ENCODE results near the gene MAP4.

The MAP4 gene

GRCh38 chr3:47974974-47975470 lies 41.2 kb downstream of the MAP4 start:
- FAIRE-seq (no peak), DNase-seq (ENCODE audit: low spot score) (no peak)

GRCh38 chr3:47971081-47971480 lies 45.1 kb downstream of the MAP4 start:
- DNase-seq (ENCODE audit: low spot score) (no peak), FAIRE-seq (no peak)

- FAIRE-seq: no peak
- no peak for DNase-seq (ENCODE audit: low spot score)
These were observed 51.5 kb downstream of the MAP4 start for GRCh38 chr3:47964740-47965139.

GRCh38 chr3:47961815-47962606 lies 54.2 kb downstream of the MAP4 start:
- no peak for FAIRE-seq
- no peak for DNase-seq (ENCODE audit: low spot score)

GRCh38 chr3:47961036-47961435 lies 55.2 kb downstream of the MAP4 start:
- no peak for FAIRE-seq

GRCh38 chr3:47956521-47956920 lies 59.7 kb downstream of the MAP4 start:
- FAIRE-seq: no peak

More at GRCh38 chr3:47961036-47961435, 55.2 kb downstream of the MAP4 start:
- DNase-seq (ENCODE audit: low spot score): no peak

GRCh38 chr3:47954567-47954966 lies 61.6 kb downstream of the MAP4 start:
- FAIRE-seq (no peak), DNase-seq (ENCODE audit: low spot score) (no peak)

More at GRCh38 chr3:47956521-47956920, 59.7 kb downstream of the MAP4 start:
- DNase-seq (ENCODE audit: low spot score): no peak

GRCh38 chr3:47950453-47951169 lies 65.6 kb downstream of the MAP4 start:
- FAIRE-seq: no peak
- DNase-seq (ENCODE audit: low spot score): no peak

- DNase-seq (ENCODE audit: low spot score) (no peak), FAIRE-seq (no peak)
These were observed 66.2 kb downstream of the MAP4 start for GRCh38 chr3:47949979-47950378.

- FAIRE-seq: no peak
- DNase-seq (ENCODE audit: low spot score): no peak
These were observed 76.0 kb downstream of the MAP4 start for GRCh38 chr3:47940232-47940631.

- DNase-seq (ENCODE audit: low spot score) (no peak), FAIRE-seq (no peak)
These were observed 83.8 kb downstream of the MAP4 start for GRCh38 chr3:47932421-47932820.

GRCh38 chr3:47930979-47931378 lies 85.2 kb downstream of the MAP4 start:
- FAIRE-seq (no peak), DNase-seq (ENCODE audit: low spot score) (no peak)

- FAIRE-seq (no peak), DNase-seq (ENCODE audit: low spot score) (no peak)
These were observed 99.5 kb downstream of the MAP4 start for GRCh38 chr3:47916696-47917095.

GRCh38 chr3:47916201-47916600 lies 100.0 kb downstream of the MAP4 start:
- FAIRE-seq: no peak
- no peak for DNase-seq (ENCODE audit: low spot score)

GRCh38 chr3:47912006-47912504 lies 104.2 kb downstream of the MAP4 start:
- no peak for FAIRE-seq
- DNase-seq (ENCODE audit: low spot score): no peak

GRCh38 chr3:47910777-47911440 lies 105.3 kb downstream of the MAP4 start:
- peak; percentile 40 for FAIRE-seq

GRCh38 chr3:47910233-47910632 lies 106.0 kb downstream of the MAP4 start:
- no peak for FAIRE-seq
- no peak for DNase-seq (ENCODE audit: low spot score)

More at GRCh38 chr3:47910777-47911440, 105.3 kb downstream of the MAP4 start:
- DNase-seq (ENCODE audit: low spot score): peak; percentile 81

- FAIRE-seq: no peak
- DNase-seq (ENCODE audit: low spot score): no peak
These were observed 106.6 kb downstream of the MAP4 start for GRCh38 chr3:47909607-47910006.

- DNase-seq (ENCODE audit: low spot score): no peak
- no peak for FAIRE-seq
These were observed 107.5 kb downstream of the MAP4 start for GRCh38 chr3:47908744-47909143.

- DNase-seq (ENCODE audit: low spot score): no peak
- FAIRE-seq: no peak
These were observed 108.4 kb downstream of the MAP4 start for GRCh38 chr3:47907784-47908183.

GRCh38 chr3:47902746-47903145 lies 113.5 kb downstream of the MAP4 start:
- FAIRE-seq: no peak
- DNase-seq (ENCODE audit: low spot score): no peak
